Tibial nerve (tissue), 4 donors: Measurements from ENCODE around the gene SLC35F2. TPM values are rescaled to one million over a fixed set of nuclear protein-coding genes. Genes with fewer than 3 reads are reported as not detected.

ENCODE experiments used
- DNase-seq, 2 donors: peaks; one replicate each; pipeline ENCODE4 v3.0.0-alpha.2; 2019; ENCODE audit warnings: low spot score in 2 of 2
- H3K27ac ChIP-seq, 4 donors: fragments of 200-600 bp; sonication (generic) in 3 of 4; one replicate each; pipeline ENCODE4 v1.5.1; 2017 to 2019; ENCODE audit warnings: mild to moderate bottlenecking in 1 of 4
- H3K27me3 ChIP-seq, 2 donors: fragments of 200-600 bp; sonication (generic) in 1 of 2; one replicate each; pipeline versions ENCODE4 v1.5.1 to v1.6.0; 2017 to 2019
- H3K36me3 ChIP-seq, 3 donors: fragments of 200-600 bp; sonication (generic); one replicate each; pipeline ENCODE4 v1.5.1; 2018 to 2019
- H3K4me1 ChIP-seq, 4 donors: fragments of 200-600 bp; sonication (generic) in 3 of 4; one replicate each; pipeline ENCODE4 v1.5.1; 2017 to 2019
- H3K4me3 ChIP-seq, 4 donors: fragments of 200-600 bp; sonication (generic) in 3 of 4; one replicate each; pipeline ENCODE4 v1.5.1; 2017 to 2019; ENCODE audit warnings: mild to moderate bottlenecking in 1 of 4, moderate library complexity in 1 of 4
- H3K9me3 ChIP-seq, 4 donors: fragments of 200-600 bp; sonication (generic) in 3 of 4; one replicate each; pipeline ENCODE4 v1.5.1; 2017 to 2019
- EP300 ChIP-seq, 2 donors: sonication (generic); formaldehyde crosslinking; IDR thresholded peaks; one replicate each; pipeline ENCODE4 v1.6.1; 2017; ENCODE audit warnings: antibody characterized with exemption in 2 of 2, mild to moderate bottlenecking in 1 of 2
- POLR2A ChIP-seq, 2 donors: fragments of 450-650 bp; IDR thresholded peaks; one replicate each; pipeline ENCODE4 v1.6.1; 2017; ENCODE audit warnings: antibody characterized with exemption in 2 of 2, mild to moderate bottlenecking in 2 of 2, moderate library complexity in 2 of 2
- WGBS, 2 donors: methylation state at CpG; one replicate each; pipeline ENCODE4 v1.1.5; 2018; 5-methylcytosine and 5-hydroxymethylcytosine counted together
- total RNA-seq, 4 donors: library from RNA; depleted of rRNA; stranded (reverse); fragments of >200 nt; gene quantifications; one replicate each; pipeline ENCODE4 v1.1.0, GENCODE V29; 2016
- TF ChIP-seq, protein P1 (sequence below), 5 experiments: fragments of 200-600 bp in 3 of 5; fragments of 450-650 bp in 2 of 5; sonication (generic) in 3 of 5; IDR thresholded peaks; one replicate each; pipeline ENCODE4 v1.5.1; 2016 to 2019; ENCODE audit warnings: antibody characterized with exemption in 5 of 5, mild to moderate bottlenecking in 3 of 5, moderate library complexity in 2 of 5

Gene SLC35F2
- total RNA-seq, 4 donors from 2014 or later = 3.7 to 15.5 (median 5.6) TPM

DNA sequence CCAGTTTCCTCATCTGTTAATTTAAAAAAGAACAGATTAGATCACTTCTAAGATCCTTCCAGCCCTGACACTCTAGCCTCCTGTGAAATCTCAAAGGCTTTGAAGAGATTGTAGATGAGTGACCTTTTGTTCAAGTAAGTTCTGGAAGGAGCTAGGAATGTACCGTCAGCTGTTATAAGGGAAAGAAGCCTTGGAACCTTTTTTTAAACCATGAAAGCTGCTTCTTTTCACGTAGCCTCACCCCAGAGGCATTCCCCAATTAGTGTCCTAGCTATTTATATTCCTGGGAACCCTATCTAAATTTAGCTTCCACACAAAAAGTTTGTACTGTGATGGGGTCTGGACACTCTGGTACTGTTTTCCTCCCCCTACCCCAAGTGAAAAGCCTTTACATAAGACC is 111.0 kb downstream of the SLC35F2 start:
- H3K4me3 ChIP-seq = no peak overlapping the region
- DNase-seq = no peak
- 11 to 26% methylated on average over 2 of the region's 2 CpGs for whole genome bisulfite sequencing, 2 donors
- peaks cover 0 to 9% (median 0%) of the 10 kb centered on the region in 4 donors for H3K4me1 ChIP-seq
- no peaks in the 10 kb centered on the region for H3K9me3 ChIP-seq
- peak overlapping the region in 2 of 4 donors; percentile 44 to 64 for H3K27ac ChIP-seq
- no peak for TF ChIP-seq POLR2A (IDR thresholded peaks at IDR 0.05)
- TF ChIP-seq EP300 (IDR thresholded peaks at IDR 0.05) = peak; percentile 28 to 48
- TF ChIP-seq, protein P1, sequence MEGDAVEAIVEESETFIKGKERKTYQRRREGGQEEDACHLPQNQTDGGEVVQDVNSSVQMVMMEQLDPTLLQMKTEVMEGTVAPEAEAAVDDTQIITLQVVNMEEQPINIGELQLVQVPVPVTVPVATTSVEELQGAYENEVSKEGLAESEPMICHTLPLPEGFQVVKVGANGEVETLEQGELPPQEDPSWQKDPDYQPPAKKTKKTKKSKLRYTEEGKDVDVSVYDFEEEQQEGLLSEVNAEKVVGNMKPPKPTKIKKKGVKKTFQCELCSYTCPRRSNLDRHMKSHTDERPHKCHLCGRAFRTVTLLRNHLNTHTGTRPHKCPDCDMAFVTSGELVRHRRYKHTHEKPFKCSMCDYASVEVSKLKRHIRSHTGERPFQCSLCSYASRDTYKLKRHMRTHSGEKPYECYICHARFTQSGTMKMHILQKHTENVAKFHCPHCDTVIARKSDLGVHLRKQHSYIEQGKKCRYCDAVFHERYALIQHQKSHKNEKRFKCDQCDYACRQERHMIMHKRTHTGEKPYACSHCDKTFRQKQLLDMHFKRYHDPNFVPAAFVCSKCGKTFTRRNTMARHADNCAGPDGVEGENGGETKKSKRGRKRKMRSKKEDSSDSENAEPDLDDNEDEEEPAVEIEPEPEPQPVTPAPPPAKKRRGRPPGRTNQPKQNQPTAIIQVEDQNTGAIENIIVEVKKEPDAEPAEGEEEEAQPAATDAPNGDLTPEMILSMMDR (IDR thresholded peaks at IDR 0.05) = no peak
- no peaks in the 10 kb centered on the region for H3K27me3 ChIP-seq
- H3K36me3 ChIP-seq = no peaks in the 10 kb centered on the region

DNA sequence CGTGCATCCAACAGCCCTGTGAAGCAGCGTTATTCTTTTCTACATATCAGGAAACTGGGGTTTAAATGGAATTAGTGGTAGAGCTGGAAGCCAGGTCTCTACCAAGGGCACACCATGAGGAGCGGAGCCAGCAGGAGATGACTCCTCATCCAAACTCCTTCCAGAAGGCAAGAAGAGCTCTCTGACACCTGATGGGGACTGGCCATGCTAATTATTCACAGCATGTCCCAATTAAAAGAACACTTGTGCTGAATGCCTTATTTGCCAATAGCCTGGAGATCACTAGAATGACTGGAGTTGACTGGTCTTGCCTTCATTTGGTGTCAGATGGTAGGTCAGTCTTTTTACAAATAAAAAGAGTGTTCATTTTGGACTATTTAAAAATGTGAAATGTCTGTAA is 113.9 kb downstream of the SLC35F2 start:
- Histone ChIP-seq H3K4me1 (peaks cover 0 to 9% (median 0%) of the 10 kb centered on the region in 4 donors), H3K36me3 (no peaks in the 10 kb centered on the region), H3K4me3 (no peak overlapping the region), H3K27ac (no peak overlapping the region), H3K27me3 (no peaks in the 10 kb centered on the region), H3K9me3 (peaks cover 0 to 6% (median 0%) of the 10 kb centered on the region in 4 donors)
- TF ChIP-seq, protein P1 (IDR thresholded peaks at IDR 0.05) = no peak
- TF ChIP-seq EP300 (IDR thresholded peaks at IDR 0.05) = no peak
- no peak for TF ChIP-seq POLR2A (IDR thresholded peaks at IDR 0.05)
- WGBS, 2 donors = 73 to 83% methylated on average over 3 of the region's 3 CpGs
- DNase-seq = no peak

DNA sequence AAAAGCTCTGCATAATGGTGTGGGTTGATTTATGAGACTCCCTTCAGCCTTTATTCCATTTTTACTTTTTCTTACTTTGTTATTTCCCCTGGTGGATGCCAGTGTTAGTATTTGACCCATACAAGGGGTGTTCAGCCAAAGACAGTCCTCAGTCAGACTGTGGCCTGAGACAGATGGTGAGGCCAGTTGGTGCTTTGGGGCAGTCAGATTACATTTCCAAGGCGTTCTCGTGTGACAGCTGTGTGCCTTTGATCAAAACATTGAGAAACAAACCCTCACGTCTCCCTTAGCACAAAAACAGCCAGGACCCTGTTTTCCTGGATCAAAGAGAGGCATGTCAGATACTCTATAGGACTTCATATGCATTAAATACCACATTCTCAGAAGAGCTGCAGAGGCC is 115.4 kb downstream of the SLC35F2 start:
- 56 to 60% methylated on average over 3 of the region's 3 CpGs for WGBS, 2 donors
- peaks cover 0 to 9% (median 0%) of the 10 kb centered on the region in 4 donors for H3K9me3 ChIP-seq
- no peak overlapping the region for H3K4me3 ChIP-seq
- no peak overlapping the region for H3K27ac ChIP-seq
- no peaks in the 10 kb centered on the region for H3K27me3 ChIP-seq
- TF ChIP-seq POLR2A (IDR thresholded peaks at IDR 0.05) = no peak
- TF ChIP-seq EP300 (IDR thresholded peaks at IDR 0.05) = no peak
- TF ChIP-seq, protein P1 (IDR thresholded peaks at IDR 0.05) = no peak
- H3K4me1 ChIP-seq = peaks cover 0 to 9% (median 0%) of the 10 kb centered on the region in 4 donors
- no peaks in the 10 kb centered on the region for H3K36me3 ChIP-seq
- no peak for DNase-seq

DNA sequence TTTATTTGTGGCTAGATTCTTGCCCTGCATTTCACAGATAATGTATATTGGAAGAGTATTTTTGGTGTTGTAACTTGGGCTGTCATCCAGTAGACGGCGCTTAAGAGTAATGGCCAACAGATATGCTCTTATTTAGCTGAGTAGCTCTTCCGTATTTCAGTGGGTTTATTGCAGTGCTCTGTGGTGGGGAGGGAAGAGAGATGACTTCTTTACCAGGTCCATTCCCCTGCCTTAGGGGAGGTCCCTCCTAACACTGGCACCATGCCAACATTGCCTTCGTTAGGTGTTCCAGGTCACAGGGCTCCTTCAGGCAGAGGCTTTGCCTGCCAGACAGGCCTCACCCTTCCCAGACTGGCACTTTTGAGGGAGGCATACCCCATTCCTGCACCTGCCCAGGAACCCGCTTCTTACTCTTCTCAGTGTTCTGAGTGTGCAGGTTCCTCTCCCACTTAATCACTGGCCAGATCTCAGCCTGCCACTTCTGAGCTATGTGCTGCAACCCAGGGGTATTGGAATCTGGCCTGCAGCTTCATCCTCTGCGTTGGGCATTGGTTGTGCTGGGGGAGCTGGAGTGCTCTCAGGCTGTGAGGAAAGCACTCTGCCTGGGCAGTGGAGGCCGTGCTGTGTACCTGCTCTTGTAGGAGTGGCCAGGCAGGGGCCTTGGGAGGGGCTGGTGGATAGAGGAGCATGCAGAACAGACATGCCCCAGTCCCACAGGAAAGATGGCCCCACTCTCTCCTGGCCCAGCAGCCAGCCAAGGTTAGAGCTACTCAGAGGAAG is 117.4 kb downstream of the SLC35F2 start:
- Histone ChIP-seq H3K36me3 (no peaks in the 10 kb centered on the region), H3K9me3 (peaks cover 0 to 9% (median 0%) of the 10 kb centered on the region in 4 donors), H3K27ac (no peak overlapping the region), H3K4me1 (no peaks in the 10 kb centered on the region), H3K27me3 (no peaks in the 10 kb centered on the region), H3K4me3 (no peak overlapping the region)
- no peak for TF ChIP-seq POLR2A (IDR thresholded peaks at IDR 0.05)
- TF ChIP-seq, protein P1 (IDR thresholded peaks at IDR 0.05) = peak in 3 of 5 experiments; percentile 15 to 22 (median 15)
- no peak for DNase-seq
- WGBS, 2 donors = 53 to 59% methylated on average over 7 of the region's 7 CpGs

Other genes with a start within 250 kb of the SLC35F2 start
- gene SLN, start 146.7 kb downstream of the SLC35F2 start, total RNA-seq = 1 to 10 TPM in 2 of 4 donors, not detected in 2; 1.5 to 7.5 TPM
- gene RAB39A, start 69.7 kb upstream of the SLC35F2 start, total RNA-seq = 1 to 10 TPM in 2 of 4 donors, under 1 TPM in 1, not detected in 1; 0.63 to 2.4 (median 1.5) TPM
- gene CUL5, start 150.1 kb upstream of the SLC35F2 start, total RNA-seq = 10 to 100 TPM; 25.3 to 41.1 (median 32.3) TPM